ENCODE data around the gene NUDCD2. TPM values are rescaled to one million over a fixed set of nuclear protein-coding genes. Genes with fewer than 3 reads are reported as not detected.

The NUDCD2 gene
- total RNA-seq, 6 experiments from 2014 or later, result 2.0 to 16.9 (median 11.8) TPM

GRCh38 chr5:163440954-163441353, 18.9 kb downstream of the NUDCD2 start:
- Histone ChIP-seq H3K27ac (no peak overlapping the region), H3K27me3 (no peaks in the 10 kb centered on the region), H3K36me3 (peaks cover 0 to 52% (median 29%) of the 10 kb centered on the region in 4 donors), H3K9me3 (no peaks in the 10 kb centered on the region), H3K4me3 (peak overlapping the region in 1 of 3 donors; percentile 85), H3K4me1 (peaks cover 0 to 32% (median 6%) of the 10 kb centered on the region in 4 donors)
- WGBS (ENCODE audit: insufficient coverage, low coverage, low lambda C conversion rate, missing lambda C conversion rate), result 46% methylated on average over 3 of the region's 3 CpGs
- ATAC-seq, result no peak
- TF ChIP-seq, protein P1, sequence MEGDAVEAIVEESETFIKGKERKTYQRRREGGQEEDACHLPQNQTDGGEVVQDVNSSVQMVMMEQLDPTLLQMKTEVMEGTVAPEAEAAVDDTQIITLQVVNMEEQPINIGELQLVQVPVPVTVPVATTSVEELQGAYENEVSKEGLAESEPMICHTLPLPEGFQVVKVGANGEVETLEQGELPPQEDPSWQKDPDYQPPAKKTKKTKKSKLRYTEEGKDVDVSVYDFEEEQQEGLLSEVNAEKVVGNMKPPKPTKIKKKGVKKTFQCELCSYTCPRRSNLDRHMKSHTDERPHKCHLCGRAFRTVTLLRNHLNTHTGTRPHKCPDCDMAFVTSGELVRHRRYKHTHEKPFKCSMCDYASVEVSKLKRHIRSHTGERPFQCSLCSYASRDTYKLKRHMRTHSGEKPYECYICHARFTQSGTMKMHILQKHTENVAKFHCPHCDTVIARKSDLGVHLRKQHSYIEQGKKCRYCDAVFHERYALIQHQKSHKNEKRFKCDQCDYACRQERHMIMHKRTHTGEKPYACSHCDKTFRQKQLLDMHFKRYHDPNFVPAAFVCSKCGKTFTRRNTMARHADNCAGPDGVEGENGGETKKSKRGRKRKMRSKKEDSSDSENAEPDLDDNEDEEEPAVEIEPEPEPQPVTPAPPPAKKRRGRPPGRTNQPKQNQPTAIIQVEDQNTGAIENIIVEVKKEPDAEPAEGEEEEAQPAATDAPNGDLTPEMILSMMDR (IDR thresholded peaks at IDR 0.05), result no peak
- TF ChIP-seq POLR2A (IDR thresholded peaks at IDR 0.05), result no peak
- intact Hi-C loops (cut with DNase I), result no loop called here
- DNase-seq, result no peak

DNA sequence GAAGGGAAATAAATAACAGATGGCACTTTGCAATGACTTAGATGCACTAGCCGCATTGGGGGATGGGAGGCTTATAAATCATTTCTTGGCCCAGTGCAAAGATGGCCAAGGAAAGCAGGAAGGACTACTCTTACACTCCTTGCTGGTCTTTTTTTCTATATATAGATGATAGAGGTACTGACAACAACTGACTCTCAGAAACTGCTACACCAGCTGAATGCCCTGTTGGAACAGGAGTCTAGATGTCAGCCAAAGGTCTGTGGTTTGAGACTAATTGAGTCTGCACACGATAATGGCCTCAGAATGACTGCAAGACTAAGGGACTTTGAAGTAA, 20.8 kb downstream of the NUDCD2 start:
- H3K4me1 ChIP-seq, result peaks cover 0 to 39% (median 13%) of the 10 kb centered on the region in 4 donors
- intact Hi-C loops (cut with DNase I), result no loop called here
- no peaks in the 10 kb centered on the region for H3K9me3 ChIP-seq
- no peak for ATAC-seq
- TF ChIP-seq, protein P1 (IDR thresholded peaks at IDR 0.05), result no peak
- TF ChIP-seq POLR2A (IDR thresholded peaks at IDR 0.05), result no peak
- peaks cover 0 to 34% (median 19%) of the 10 kb centered on the region in 4 donors for H3K36me3 ChIP-seq
- peak overlapping the region; percentile 73 to 85 (median 74) for H3K4me3 ChIP-seq
- no peak for DNase-seq
- H3K27ac ChIP-seq, result peak overlapping the region in 2 of 3 donors; percentile 94 to 98
- 15% methylated on average over 2 of the region's 2 CpGs for WGBS (ENCODE audit: insufficient coverage, low coverage, low lambda C conversion rate, missing lambda C conversion rate)
- no peaks in the 10 kb centered on the region for H3K27me3 ChIP-seq

GRCh38 chr5:163437309-163438182, 22.4 kb downstream of the NUDCD2 start, which contains the start of gene CCNG1:
Gene CCNG1 (plus strand): TSS chr5:163437595. CDS start chr5:163439257, 1,662 bp downstream.
- H3K27me3 ChIP-seq, result no peaks in the 10 kb centered on the region
- H3K9me3 ChIP-seq, result no peaks in the 10 kb centered on the region
- WGBS (ENCODE audit: insufficient coverage, low coverage, low lambda C conversion rate, missing lambda C conversion rate), result 0% methylated on average over 33 of the region's 51 CpGs
- peak within 1 kb of the TSS; percentile 92 to 98 (median 94) for H3K27ac ChIP-seq
- intact Hi-C loops (cut with DNase I), result no loop called here
- H3K4me3 ChIP-seq, result peak within 1 kb of the TSS; percentile 73 to 85 (median 74)
- H3K4me1 ChIP-seq, result peaks cover 0 to 51% (median 19%) of the 10 kb centered on the region in 4 donors
- peaks cover 0 to 21% (median 7%) of the 10 kb centered on the region in 4 donors for H3K36me3 ChIP-seq
- TF ChIP-seq POLR2A (IDR thresholded peaks at IDR 0.05), result peak; percentile 93
- TF ChIP-seq, protein P1 (IDR thresholded peaks at IDR 0.05), result peak in 1 of 4 donors; percentile 6
- DNase-seq, result peak; percentile 95 to 98 (median 97)
- peak; percentile 84 to 95 (median 88) for ATAC-seq

GRCh38 chr5:163437011-163437308, 22.9 kb downstream of the NUDCD2 start:
- no peaks in the 10 kb centered on the region for H3K27me3 ChIP-seq
- peaks cover 0 to 15% (median 3%) of the 10 kb centered on the region in 4 donors for H3K36me3 ChIP-seq
- H3K27ac ChIP-seq, result peak overlapping the region; percentile 75 to 98 (median 93)
- intact Hi-C loops (cut with DNase I), result no loop called here
- DNase-seq, result no peak
- ATAC-seq, result no peak
- H3K9me3 ChIP-seq, result no peaks in the 10 kb centered on the region
- no peak for TF ChIP-seq POLR2A (IDR thresholded peaks at IDR 0.05)
- TF ChIP-seq, protein P1 (IDR thresholded peaks at IDR 0.05), result no peak
- WGBS (ENCODE audit: insufficient coverage, low coverage, low lambda C conversion rate, missing lambda C conversion rate), result 0% methylated on average over 6 of the region's 6 CpGs
- H3K4me1 ChIP-seq, result peaks cover 0 to 56% (median 21%) of the 10 kb centered on the region in 4 donors
- peak overlapping the region; percentile 35 to 85 (median 74) for H3K4me3 ChIP-seq

Data from right lobe of liver (tissue), 6 donors.